ENCODE data around the gene SLIT2.

GRCh38 chr4:20279381-20279780 lies 27.7 kb downstream of the SLIT2 start:
- no peak for TF ChIP-seq EP300 (IDR thresholded peaks at IDR 0.05)
- no peak for TF ChIP-seq POLR2A (IDR thresholded peaks at IDR 0.05)
- no peak for TF ChIP-seq CTCF (IDR thresholded peaks at IDR 0.05)
